GM13977 (cell line): ENCODE measurements around the gene SFRP5.

Experiments used
- DNase-seq: peaks from one replicate; pipeline ENCODE4 v3.0.0; 2012; ENCODE audit warnings: low spot score
- in situ Hi-C: fragments of 300-500 bp; cut with MboI; formaldehyde crosslinking; loops from one replicate; pipeline ENCODE4 v1.12.0; 2022; ENCODE audit warnings: low sequenced_read_pairs, low pct_unique_long_range_greater_than_20kb, mixed read lengths, inconsistent platforms; ENCODE audit not compliant: unreplicated experiment
- TF ChIP-seq, protein P1 (sequence below): IDR thresholded peaks from 2 replicates; pipeline ENCODE4 v1.5.1; 2012; ENCODE audit warnings: mild to moderate bottlenecking, control low read depth; ENCODE audit not compliant: insufficient read depth; ENCODE audit errors: extremely low read depth, missing control alignments

Gene SFRP5

DNA sequence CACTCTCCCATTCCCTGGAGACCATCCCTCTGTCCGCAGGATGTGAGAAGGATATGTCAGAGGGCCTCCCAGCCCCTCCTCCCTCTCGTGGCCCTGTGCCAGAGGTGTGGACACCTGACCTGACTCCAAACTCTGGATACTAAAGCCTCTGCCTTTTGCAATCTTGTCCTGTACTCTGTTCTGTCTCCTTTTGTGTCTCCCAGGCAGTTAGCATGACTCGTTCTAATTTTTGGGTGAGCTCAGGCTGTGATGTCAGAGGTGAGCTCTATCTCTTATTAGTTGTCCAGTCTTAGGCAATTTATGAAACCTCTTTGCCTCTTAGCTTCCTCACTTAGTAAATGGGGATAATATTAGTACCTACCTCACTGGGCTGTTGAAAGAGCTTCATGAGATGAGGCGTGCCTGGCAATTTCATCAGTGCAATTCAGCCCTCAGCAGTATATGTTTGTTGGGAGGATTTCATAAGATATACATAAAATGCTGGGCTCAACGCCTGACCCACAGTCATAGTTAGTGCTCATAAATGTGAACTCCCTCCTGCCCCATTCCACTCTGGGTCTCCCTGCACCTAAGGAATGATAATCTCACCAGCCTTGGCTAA is 47.4 kb downstream of the SFRP5 start:
- no peak for DNase-seq
- in situ Hi-C loops: loop anchor here (10.0 kb wide), 1 partner anchor 50 kb away; no protein-coding TSS in a partner anchor
- TF ChIP-seq, protein P1, sequence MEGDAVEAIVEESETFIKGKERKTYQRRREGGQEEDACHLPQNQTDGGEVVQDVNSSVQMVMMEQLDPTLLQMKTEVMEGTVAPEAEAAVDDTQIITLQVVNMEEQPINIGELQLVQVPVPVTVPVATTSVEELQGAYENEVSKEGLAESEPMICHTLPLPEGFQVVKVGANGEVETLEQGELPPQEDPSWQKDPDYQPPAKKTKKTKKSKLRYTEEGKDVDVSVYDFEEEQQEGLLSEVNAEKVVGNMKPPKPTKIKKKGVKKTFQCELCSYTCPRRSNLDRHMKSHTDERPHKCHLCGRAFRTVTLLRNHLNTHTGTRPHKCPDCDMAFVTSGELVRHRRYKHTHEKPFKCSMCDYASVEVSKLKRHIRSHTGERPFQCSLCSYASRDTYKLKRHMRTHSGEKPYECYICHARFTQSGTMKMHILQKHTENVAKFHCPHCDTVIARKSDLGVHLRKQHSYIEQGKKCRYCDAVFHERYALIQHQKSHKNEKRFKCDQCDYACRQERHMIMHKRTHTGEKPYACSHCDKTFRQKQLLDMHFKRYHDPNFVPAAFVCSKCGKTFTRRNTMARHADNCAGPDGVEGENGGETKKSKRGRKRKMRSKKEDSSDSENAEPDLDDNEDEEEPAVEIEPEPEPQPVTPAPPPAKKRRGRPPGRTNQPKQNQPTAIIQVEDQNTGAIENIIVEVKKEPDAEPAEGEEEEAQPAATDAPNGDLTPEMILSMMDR: no peak

DNA sequence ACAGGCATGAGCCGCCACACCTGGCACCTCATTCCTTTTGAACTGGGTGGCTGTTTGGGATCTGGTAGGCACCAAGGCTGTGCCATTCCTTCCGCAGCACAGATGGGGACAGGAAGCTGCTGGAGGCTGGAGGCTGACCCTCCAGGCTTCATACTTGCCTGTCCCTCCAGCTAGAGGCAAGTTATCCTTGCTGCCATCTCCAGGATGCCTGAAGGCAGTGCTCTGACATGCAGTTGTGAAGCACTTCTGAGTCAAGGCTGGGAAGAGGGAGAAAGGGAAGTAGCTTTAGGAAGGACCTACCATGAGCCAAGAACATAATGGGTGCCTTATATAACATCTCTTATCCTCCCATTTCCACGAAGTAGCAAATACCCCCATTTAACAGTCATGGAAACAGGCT is 48.8 kb downstream of the SFRP5 start:
- DNase-seq: no peak
- TF ChIP-seq, protein P1: no peak
- in situ Hi-C loops: loop anchor here (10.0 kb wide), 1 partner anchor 48 kb away; no protein-coding TSS in a partner anchor

DNA sequence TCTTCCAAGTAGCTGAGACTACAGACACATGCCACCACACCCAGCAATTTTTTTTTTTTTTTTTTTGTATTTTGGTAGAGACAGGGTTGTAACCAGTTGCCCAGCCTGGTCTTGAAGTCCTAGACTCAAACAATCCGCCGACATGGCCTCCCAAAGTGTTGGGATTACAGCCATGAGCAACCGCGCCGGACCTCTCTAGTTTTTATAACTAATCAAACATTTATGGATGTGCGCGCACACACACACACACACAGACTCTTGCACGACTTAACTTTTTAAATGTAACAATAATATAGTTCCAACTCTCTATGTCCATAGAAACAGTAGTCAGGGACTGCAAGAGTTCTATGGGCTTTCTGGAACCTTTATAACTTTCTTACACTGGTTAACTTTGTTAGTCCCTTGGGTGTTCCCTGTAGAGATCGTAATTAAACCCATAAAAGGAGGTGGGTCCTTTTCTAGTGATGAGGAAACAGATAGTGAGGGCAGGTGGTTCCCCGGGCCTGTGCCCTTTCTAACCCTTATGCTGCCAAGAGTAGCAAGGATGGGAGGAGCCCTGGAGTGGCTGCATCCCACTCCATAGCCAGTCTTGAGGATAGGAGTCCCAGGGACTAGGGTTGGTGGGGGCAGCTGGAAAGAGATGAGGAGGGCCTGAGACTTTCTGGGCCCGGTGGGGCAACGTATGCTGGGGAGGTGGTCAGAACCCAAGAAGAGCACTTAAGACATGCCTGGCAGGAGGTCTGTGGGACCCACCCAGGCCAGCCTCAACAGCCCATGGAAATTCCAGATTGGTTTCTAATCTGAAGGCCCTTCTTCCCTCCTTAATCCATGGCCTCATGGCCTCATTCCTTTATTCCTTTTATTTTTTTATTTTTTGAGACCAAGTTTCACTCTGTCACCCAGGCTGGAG is 49.7 kb downstream of the SFRP5 start:
- TF ChIP-seq, protein P1: no peak
- no peak for DNase-seq
- in situ Hi-C loops: loop anchor here (10.0 kb wide), 1 partner anchor 47 kb away; no protein-coding TSS in a partner anchor

DNA sequence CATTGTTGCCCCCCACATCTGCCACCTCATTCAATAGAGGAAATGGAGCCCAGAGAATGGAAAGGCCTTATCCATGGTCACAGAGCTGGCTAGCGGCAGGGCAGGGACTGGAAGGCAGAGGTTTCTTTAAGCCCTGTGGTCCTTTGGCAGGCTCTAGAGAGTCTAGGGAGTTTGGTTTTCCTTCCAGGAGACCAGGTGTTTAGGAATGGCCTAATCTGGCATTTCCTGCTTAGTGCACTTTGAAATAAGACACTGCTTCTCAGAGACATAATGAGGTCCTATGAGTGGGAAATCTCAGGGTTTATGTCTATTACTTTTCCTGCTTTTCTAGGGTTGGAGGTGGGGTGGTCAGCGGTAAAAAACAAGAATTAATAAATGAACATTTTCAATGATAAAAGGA is 52.2 kb downstream of the SFRP5 start:
- no peak for DNase-seq
- in situ Hi-C loops: loop anchor here (10.0 kb wide), 1 partner anchor 45 kb away; no protein-coding TSS in a partner anchor
- TF ChIP-seq, protein P1: no peak

DNA sequence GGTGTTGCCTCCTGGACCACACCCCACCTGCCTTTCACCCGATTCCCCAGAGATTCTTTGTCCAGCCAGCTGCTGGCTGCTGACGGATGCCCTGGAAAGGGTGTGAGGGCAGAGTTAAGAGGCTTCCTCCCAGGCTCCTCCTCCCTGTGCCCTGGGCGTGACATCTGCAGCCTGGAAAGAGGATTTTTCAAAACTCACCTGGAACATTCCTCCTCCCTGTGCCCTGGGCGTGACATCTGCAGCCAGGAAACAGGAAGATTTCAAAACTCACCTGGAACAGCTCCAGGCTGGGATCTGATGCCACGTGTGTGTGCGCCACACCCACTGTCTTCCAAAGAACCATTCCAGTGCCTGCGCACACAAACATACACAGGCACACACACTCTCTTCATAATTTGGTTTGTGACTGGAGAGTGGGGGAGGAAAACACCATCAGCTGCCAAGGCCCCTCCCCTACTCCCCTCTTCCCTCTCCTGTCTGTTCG is 53.1 kb downstream of the SFRP5 start:
- no peak for DNase-seq
- TF ChIP-seq, protein P1: no peak

DNA sequence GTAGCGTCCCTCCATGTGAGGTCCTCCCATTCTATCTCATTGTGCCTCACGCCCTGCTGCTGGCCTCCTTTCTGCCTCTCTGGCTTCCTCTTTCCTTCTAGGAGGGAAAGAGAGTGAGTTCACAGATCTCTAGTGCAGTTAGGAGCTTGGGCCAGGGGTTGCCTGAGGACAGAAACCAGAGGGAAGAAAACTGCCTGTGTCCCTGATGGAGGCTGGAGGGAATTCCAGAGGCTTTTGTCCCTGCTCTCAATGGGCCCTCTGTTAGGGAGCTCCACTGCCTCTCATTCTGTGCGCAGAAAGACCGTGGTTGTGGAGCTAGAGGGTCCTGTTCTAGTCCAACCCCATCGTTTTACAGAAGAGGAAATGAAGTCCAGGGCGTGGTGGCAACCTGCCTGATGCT is 53.6 kb downstream of the SFRP5 start:
- in situ Hi-C loops: no loop called here
- DNase-seq: no peak
- TF ChIP-seq, protein P1: no peak

More for the DNA sequence above, 53.1 kb downstream of the SFRP5 start:
- in situ Hi-C loops: no loop called here
